Measurements from ENCODE around the gene PROZ.

PROZ gene

DNA sequence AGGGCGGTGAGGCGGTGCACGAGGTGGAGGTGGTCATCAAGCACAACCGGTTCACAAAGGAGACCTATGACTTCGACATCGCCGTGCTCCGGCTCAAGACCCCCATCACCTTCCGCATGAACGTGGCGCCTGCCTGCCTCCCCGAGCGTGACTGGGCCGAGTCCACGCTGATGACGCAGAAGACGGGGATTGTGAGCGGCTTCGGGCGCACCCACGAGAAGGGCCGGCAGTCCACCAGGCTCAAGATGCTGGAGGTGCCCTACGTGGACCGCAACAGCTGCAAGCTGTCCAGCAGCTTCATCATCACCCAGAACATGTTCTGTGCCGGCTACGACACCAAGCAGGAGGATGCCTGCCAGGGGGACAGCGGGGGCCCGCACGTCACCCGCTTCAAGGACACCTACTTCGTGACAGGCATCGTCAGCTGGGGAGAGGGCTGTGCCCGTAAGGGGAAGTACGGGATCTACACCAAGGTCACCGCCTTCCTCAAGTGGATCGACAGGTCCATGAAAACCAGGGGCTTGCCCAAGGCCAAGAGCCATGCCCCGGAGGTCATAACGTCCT is 9.4 kb upstream of the PROZ start:
- no peak overlapping the region for H3K23ac ChIP-seq (ENCODE audit: low read length in 2 of 2)
- peaks cover 16% of the 10 kb centered on the region for H3K4me1 ChIP-seq (ENCODE audit: control insufficient read depth, insufficient read depth, low read depth, low read length)
- no peak overlapping the region for H2BK120ac ChIP-seq (ENCODE audit: low read depth, low read length)
- 95% methylated on average over 38 of the region's 38 CpGs for WGBS
- peaks cover 0 to 5% of the 10 kb centered on the region in 2 experiments for H3K27me3 ChIP-seq (ENCODE audit: control insufficient read depth in 1 of 2, insufficient read depth in 1 of 2, low read length in 2 of 2)
- no peak overlapping the region for H3K18ac ChIP-seq (ENCODE audit: low read depth in 1 of 2, low read length in 2 of 2)
- H3K36me3 ChIP-seq (ENCODE audit: control insufficient read depth in 1 of 2, insufficient read depth in 2 of 2, low read depth in 1 of 2, low read length in 2 of 2): no peaks in the 10 kb centered on the region
- H3K4me2 ChIP-seq (ENCODE audit: low read length, poor library complexity, severe bottlenecking): no peak overlapping the region
- no peak overlapping the region for H2BK5ac ChIP-seq (ENCODE audit: low read depth, low read length, poor library complexity, severe bottlenecking)
- H3K4me3 ChIP-seq (ENCODE audit: insufficient read depth in 1 of 2, low read depth in 1 of 2, low read length in 2 of 2): no peak overlapping the region
- H2AK5ac ChIP-seq (ENCODE audit: low read length, severe bottlenecking): no peak overlapping the region
- no peak overlapping the region for H3K27ac ChIP-seq (ENCODE audit: low read length, poor library complexity, severe bottlenecking)
- no peak overlapping the region for H2BK15ac ChIP-seq (ENCODE audit: low read depth, poor library complexity, severe bottlenecking)
- H3K9ac ChIP-seq (ENCODE audit: low read length): no peak overlapping the region
- no peaks in the 10 kb centered on the region for H3K9me3 ChIP-seq (ENCODE audit: control insufficient read depth, low read length)
- no peak overlapping the region for H4K91ac ChIP-seq (ENCODE audit: low read length)
- no peak overlapping the region for H3K4ac ChIP-seq (ENCODE audit: low read depth in 1 of 2, low read length in 2 of 2)
- no peak for DNase-seq
- no peak overlapping the region for H2AFZ ChIP-seq (ENCODE audit: low read depth, low read length)
- H4K8ac ChIP-seq (ENCODE audit: low read length): no peak overlapping the region
- no peak overlapping the region for H2BK12ac ChIP-seq (ENCODE audit: low read length in 2 of 2)
- H3K14ac ChIP-seq (ENCODE audit: low read length in 2 of 2): no peak overlapping the region
- no peaks in the 10 kb centered on the region for H3K79me1 ChIP-seq (replicated peaks; ENCODE audit: low read length, poor library complexity, severe bottlenecking)

DNA sequence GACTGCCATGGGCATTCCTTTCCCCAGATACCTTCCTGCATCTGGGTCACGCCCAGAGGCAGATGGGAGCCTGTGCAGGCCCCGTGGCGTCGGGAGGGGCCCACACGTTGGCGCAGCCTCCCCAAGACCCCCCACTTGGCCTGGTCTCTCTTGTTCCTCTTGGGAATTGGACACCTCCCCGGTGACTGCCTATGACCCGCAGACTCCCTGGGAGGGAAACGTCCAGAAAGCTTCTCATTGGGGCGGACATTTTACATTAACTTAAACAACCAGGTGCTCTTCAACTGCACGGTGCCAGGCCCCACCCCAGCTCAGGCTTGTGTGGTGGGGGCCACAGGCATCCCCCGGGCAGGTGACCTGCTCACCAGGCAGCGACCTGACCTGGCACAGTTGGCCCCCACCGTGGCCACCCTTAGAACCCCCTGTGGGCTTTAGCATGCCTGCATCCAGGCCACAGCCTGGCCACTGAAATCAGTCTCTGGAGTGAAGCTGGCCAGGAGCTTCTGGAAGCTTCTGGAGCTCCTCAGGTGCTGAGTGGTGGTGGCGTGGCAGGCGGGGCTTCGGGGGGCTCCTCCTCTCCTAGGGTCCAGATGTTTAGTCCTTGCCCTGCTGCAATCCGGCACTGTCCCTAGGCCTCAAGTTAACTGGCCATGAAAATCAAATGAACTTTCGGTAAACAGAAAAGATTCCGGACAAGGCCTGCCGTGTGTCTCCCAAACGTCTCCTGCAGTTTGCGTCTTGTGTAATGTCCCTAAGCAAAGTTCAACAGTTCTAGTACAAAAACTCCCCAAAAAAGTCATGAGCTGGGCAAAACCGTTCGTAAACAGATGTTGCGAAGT is 8.5 kb upstream of the PROZ start:
- H4K8ac ChIP-seq (ENCODE audit: low read length): no peak overlapping the region
- H3K18ac ChIP-seq (ENCODE audit: low read depth in 1 of 2, low read length in 2 of 2): no peak overlapping the region
- WGBS: 91% methylated on average over 26 of the region's 26 CpGs
- H3K27ac ChIP-seq (ENCODE audit: low read length, poor library complexity, severe bottlenecking): no peak overlapping the region
- H3K4me2 ChIP-seq (ENCODE audit: low read length, poor library complexity, severe bottlenecking): no peak overlapping the region
- H3K9me3 ChIP-seq (ENCODE audit: control insufficient read depth, low read length): no peaks in the 10 kb centered on the region
- H2BK120ac ChIP-seq (ENCODE audit: low read depth, low read length): no peak overlapping the region
- peaks cover 0 to 5% of the 10 kb centered on the region in 2 experiments for H3K27me3 ChIP-seq (ENCODE audit: control insufficient read depth in 1 of 2, insufficient read depth in 1 of 2, low read length in 2 of 2)
- H2BK15ac ChIP-seq (ENCODE audit: low read depth, poor library complexity, severe bottlenecking): no peak overlapping the region
- H3K4ac ChIP-seq (ENCODE audit: low read depth in 1 of 2, low read length in 2 of 2): no peak overlapping the region
- no peak overlapping the region for H4K91ac ChIP-seq (ENCODE audit: low read length)
- no peak overlapping the region for H3K23ac ChIP-seq (ENCODE audit: low read length in 2 of 2)
- no peaks in the 10 kb centered on the region for H3K79me1 ChIP-seq (replicated peaks; ENCODE audit: low read length, poor library complexity, severe bottlenecking)
- H2BK5ac ChIP-seq (ENCODE audit: low read depth, low read length, poor library complexity, severe bottlenecking): no peak overlapping the region
- no peak overlapping the region for H3K9ac ChIP-seq (ENCODE audit: low read length)
- H2AFZ ChIP-seq (ENCODE audit: low read depth, low read length): no peak overlapping the region
- H2BK12ac ChIP-seq (ENCODE audit: low read length in 2 of 2): no peak overlapping the region
- no peak overlapping the region for H3K4me3 ChIP-seq (ENCODE audit: insufficient read depth in 1 of 2, low read depth in 1 of 2, low read length in 2 of 2)
- H3K36me3 ChIP-seq (ENCODE audit: control insufficient read depth in 1 of 2, insufficient read depth in 2 of 2, low read depth in 1 of 2, low read length in 2 of 2): no peaks in the 10 kb centered on the region
- no peak overlapping the region for H2AK5ac ChIP-seq (ENCODE audit: low read length, severe bottlenecking)
- peaks cover 16% of the 10 kb centered on the region for H3K4me1 ChIP-seq (ENCODE audit: control insufficient read depth, insufficient read depth, low read depth, low read length)
- no peak overlapping the region for H3K14ac ChIP-seq (ENCODE audit: low read length in 2 of 2)
- DNase-seq: no peak

DNA sequence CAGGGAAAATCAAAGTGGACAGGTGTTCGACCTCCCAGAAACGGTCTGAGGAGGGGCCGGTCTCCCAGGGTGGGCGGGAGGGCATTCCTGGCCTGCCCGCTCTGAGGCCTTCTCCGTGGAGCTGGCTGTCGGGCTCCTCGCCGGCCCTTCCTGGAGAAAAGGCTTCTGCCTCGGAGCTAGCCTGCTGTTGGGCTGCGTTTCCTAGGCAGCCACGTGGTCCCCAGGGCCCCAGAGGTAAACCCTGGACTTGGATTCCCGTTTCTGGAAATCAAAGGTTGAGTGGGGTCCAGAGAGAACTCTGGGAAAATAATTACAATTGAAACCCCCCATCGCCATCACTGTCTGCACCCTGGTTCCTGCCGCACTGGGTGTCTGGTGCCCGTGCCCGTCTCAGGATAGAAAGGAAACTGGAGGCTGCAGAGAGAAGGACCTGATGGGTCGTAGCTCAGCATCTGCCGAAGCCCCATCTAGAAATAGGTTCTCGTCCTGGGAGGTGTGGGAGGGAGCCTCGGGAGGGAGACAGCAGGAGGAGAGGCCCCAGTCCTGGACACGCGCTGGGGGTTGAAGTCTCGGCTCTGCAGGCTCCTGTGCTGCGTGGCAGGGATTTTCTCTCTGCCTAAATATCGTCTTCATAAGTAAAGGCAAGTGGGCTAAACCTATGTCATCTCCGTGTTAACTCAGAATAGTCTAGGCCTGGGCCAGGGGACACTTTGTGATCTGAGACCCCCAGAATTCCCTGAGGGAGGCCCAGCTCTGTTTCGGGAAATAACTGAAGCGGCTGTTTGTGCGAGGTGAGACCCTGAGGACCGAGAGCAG is 7.7 kb upstream of the PROZ start:
- Histone ChIP-seq H3K79me1 (replicated peaks; ENCODE audit: low read length, poor library complexity, severe bottlenecking) (no peaks in the 10 kb centered on the region), H2BK120ac (ENCODE audit: low read depth, low read length) (no peak overlapping the region), H3K27me3 (ENCODE audit: control insufficient read depth in 1 of 2, insufficient read depth in 1 of 2, low read length in 2 of 2) (peaks cover 0 to 5% of the 10 kb centered on the region in 2 experiments), H4K91ac (ENCODE audit: low read length) (no peak overlapping the region), H3K4me2 (ENCODE audit: low read length, poor library complexity, severe bottlenecking) (no peak overlapping the region), H3K18ac (ENCODE audit: low read depth in 1 of 2, low read length in 2 of 2) (no peak overlapping the region), H3K36me3 (ENCODE audit: control insufficient read depth in 1 of 2, insufficient read depth in 2 of 2, low read depth in 1 of 2, low read length in 2 of 2) (no peaks in the 10 kb centered on the region), H2BK5ac (ENCODE audit: low read depth, low read length, poor library complexity, severe bottlenecking) (no peak overlapping the region), H3K14ac (ENCODE audit: low read length in 2 of 2) (no peak overlapping the region), H2BK15ac (ENCODE audit: low read depth, poor library complexity, severe bottlenecking) (no peak overlapping the region), H4K8ac (ENCODE audit: low read length) (no peak overlapping the region), H2AFZ (ENCODE audit: low read depth, low read length) (no peak overlapping the region), H3K4me1 (ENCODE audit: control insufficient read depth, insufficient read depth, low read depth, low read length) (peaks cover 16% of the 10 kb centered on the region), H2AK5ac (ENCODE audit: low read length, severe bottlenecking) (no peak overlapping the region), H3K23ac (ENCODE audit: low read length in 2 of 2) (no peak overlapping the region), H3K27ac (ENCODE audit: low read length, poor library complexity, severe bottlenecking) (no peak overlapping the region), H2BK12ac (ENCODE audit: low read length in 2 of 2) (no peak overlapping the region), H3K4ac (ENCODE audit: low read depth in 1 of 2, low read length in 2 of 2) (no peak overlapping the region), H3K4me3 (ENCODE audit: insufficient read depth in 1 of 2, low read depth in 1 of 2, low read length in 2 of 2) (no peak overlapping the region), H3K9ac (ENCODE audit: low read length) (no peak overlapping the region), H3K9me3 (ENCODE audit: control insufficient read depth, low read length) (no peaks in the 10 kb centered on the region)
- no peak for DNase-seq
- WGBS: 92% methylated on average over 30 of the region's 31 CpGs
